Measurements from ENCODE around the gene FAM20C.

DNA sequence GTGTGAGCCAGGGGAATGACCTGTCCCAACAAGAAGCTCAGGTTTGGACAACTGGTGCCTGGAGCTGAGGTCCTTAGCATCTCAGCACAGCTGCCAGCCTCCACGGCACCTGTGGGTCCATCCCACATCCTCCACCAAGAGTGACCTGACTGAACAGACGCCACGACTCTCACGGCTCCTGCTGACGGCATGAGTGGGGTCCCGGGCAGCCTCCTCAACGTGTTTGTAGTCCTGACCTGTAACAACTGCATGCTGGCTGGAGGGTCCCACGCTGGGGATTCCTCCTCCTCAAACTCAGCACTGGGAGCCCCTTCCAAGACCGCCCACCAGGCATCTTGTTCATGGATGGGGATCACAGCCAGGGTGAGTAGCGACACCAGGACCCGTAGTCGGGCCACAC is 36.2 kb downstream of the FAM20C start:
- TF ChIP-seq, protein P1, sequence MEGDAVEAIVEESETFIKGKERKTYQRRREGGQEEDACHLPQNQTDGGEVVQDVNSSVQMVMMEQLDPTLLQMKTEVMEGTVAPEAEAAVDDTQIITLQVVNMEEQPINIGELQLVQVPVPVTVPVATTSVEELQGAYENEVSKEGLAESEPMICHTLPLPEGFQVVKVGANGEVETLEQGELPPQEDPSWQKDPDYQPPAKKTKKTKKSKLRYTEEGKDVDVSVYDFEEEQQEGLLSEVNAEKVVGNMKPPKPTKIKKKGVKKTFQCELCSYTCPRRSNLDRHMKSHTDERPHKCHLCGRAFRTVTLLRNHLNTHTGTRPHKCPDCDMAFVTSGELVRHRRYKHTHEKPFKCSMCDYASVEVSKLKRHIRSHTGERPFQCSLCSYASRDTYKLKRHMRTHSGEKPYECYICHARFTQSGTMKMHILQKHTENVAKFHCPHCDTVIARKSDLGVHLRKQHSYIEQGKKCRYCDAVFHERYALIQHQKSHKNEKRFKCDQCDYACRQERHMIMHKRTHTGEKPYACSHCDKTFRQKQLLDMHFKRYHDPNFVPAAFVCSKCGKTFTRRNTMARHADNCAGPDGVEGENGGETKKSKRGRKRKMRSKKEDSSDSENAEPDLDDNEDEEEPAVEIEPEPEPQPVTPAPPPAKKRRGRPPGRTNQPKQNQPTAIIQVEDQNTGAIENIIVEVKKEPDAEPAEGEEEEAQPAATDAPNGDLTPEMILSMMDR (IDR thresholded peaks at IDR 0.05) = no peak
- no peak for TF ChIP-seq POLR2A (IDR thresholded peaks at IDR 0.05)

All from gastroesophageal sphincter (tissue), 3 donors.